Uterus (tissue), 4 donors: Measurements from ENCODE around the gene GGTLC3. TPM values are rescaled to one million over a fixed set of nuclear protein-coding genes. Genes with fewer than 3 reads are reported as not detected.

Source experiments
- total RNA-seq, 4 donors: library from RNA; depleted of rRNA in 3 of 4; stranded (reverse); fragments of >200 nt in 3 of 4; gene quantifications; one replicate each; pipeline versions ENCODE4 v1.1.0 to v1.2.4, GENCODE V29; 2014 to 2023
- donor health status: DM: yes; HTN: yes; CAD: no.

The GGTLC3 gene
- total RNA-seq, 4 donors from 2014 or later = not detected

Other genes with a start within 250 kb of the GGTLC3 start
- gene TMEM191B, start 9.6 kb upstream of the GGTLC3 start, total RNA-seq = 1 to 10 TPM in 1 of 4 donors, not detected in 3; 2.6 TPM
- gene RIMBP3, start 93.8 kb upstream of the GGTLC3 start, total RNA-seq = under 1 TPM in 1 of 4 donors, not detected in 3; 0.83 TPM